ENCODE data around the gene KLF16. TPM values are rescaled to one million over a fixed set of nuclear protein-coding genes. Genes with fewer than 3 reads are reported as not detected.

Gene KLF16
- total RNA-seq, 1 donor from 2014 or later, result 13.2 TPM

- peaks cover 12% of the 10 kb centered on the region for H3K4me1 Mint-ChIP-seq (ENCODE audit: low read depth)
- peaks cover 1% of the 10 kb centered on the region for H3K36me3 Mint-ChIP-seq (ENCODE audit: insufficient read depth)
- no peaks in the 10 kb centered on the region for H3K9me3 Mint-ChIP-seq (ENCODE audit: low read depth)
- no peak overlapping the region for H3K4me3 Mint-ChIP-seq (ENCODE audit: low read depth)
- no peak for DNase-seq (ENCODE audit: low spot score, unreplicated experiment)
- H3K27me3 Mint-ChIP-seq, result no peaks in the 10 kb centered on the region
- TF ChIP-seq CTCF (IDR thresholded peaks at IDR 0.05; ENCODE audit: unreplicated experiment), result peak; percentile 14
- H3K27ac Mint-ChIP-seq, result no peak overlapping the region
Observed at GRCh38 chr19:1850809-1851653, 12.3 kb downstream of the KLF16 start.

GRCh38 chr19:1849886-1850398 is 13.4 kb downstream of the KLF16 start:
- Mint-ChIP-seq H3K27me3 (no peaks in the 10 kb centered on the region), H3K36me3 (ENCODE audit: insufficient read depth) (peaks cover 1% of the 10 kb centered on the region), H3K4me1 (ENCODE audit: low read depth) (peaks cover 12% of the 10 kb centered on the region), H3K9me3 (ENCODE audit: low read depth) (no peaks in the 10 kb centered on the region), H3K27ac (no peak overlapping the region), H3K4me3 (ENCODE audit: low read depth) (no peak overlapping the region)
- TF ChIP-seq CTCF (IDR thresholded peaks at IDR 0.05; ENCODE audit: unreplicated experiment), result no peak
- no peak for DNase-seq (ENCODE audit: low spot score, unreplicated experiment)

GRCh38 chr19:1849132-1849474 is 14.3 kb downstream of the KLF16 start:
- no peak for DNase-seq (ENCODE audit: low spot score, unreplicated experiment)
- H3K4me3 Mint-ChIP-seq (ENCODE audit: low read depth), result peak overlapping the region; percentile 65
- H3K9me3 Mint-ChIP-seq (ENCODE audit: low read depth), result no peaks in the 10 kb centered on the region
- TF ChIP-seq CTCF (IDR thresholded peaks at IDR 0.05; ENCODE audit: unreplicated experiment), result no peak
- H3K4me1 Mint-ChIP-seq (ENCODE audit: low read depth), result peaks cover 12% of the 10 kb centered on the region
- H3K27ac Mint-ChIP-seq, result peak overlapping the region; percentile 94
- H3K36me3 Mint-ChIP-seq (ENCODE audit: insufficient read depth), result peaks cover 1% of the 10 kb centered on the region
- H3K27me3 Mint-ChIP-seq, result no peaks in the 10 kb centered on the region

- Mint-ChIP-seq H3K27ac (peak within 1 kb of the TSS; percentile 98), H3K27me3 (no peaks in the 10 kb centered on the region), H3K4me3 (ENCODE audit: low read depth) (peak within 1 kb of the TSS; percentile 91), H3K4me1 (ENCODE audit: low read depth) (peaks cover 12% of the 10 kb centered on the region), H3K36me3 (ENCODE audit: insufficient read depth) (peaks cover 1% of the 10 kb centered on the region), H3K9me3 (ENCODE audit: low read depth) (no peaks in the 10 kb centered on the region)
- peak; percentile 93 for TF ChIP-seq CTCF (IDR thresholded peaks at IDR 0.05; ENCODE audit: unreplicated experiment)
- DNase-seq (ENCODE audit: low spot score, unreplicated experiment), result peak; percentile 97
Observed at GRCh38 chr19:1848399-1849131, 14.8 kb downstream of the KLF16 start, which contains the start of gene REXO1. Gene REXO1 (minus strand): TSS chr19:1848483. CDS start chr19:1848358, 125 bp downstream.

- H3K4me3 Mint-ChIP-seq (ENCODE audit: low read depth), result peak overlapping the region; percentile 91
- H3K27me3 Mint-ChIP-seq, result no peaks in the 10 kb centered on the region
- no peak for TF ChIP-seq CTCF (IDR thresholded peaks at IDR 0.05; ENCODE audit: unreplicated experiment)
- H3K4me1 Mint-ChIP-seq (ENCODE audit: low read depth), result peaks cover 12% of the 10 kb centered on the region
- no peaks in the 10 kb centered on the region for H3K9me3 Mint-ChIP-seq (ENCODE audit: low read depth)
- H3K36me3 Mint-ChIP-seq (ENCODE audit: insufficient read depth), result no peaks in the 10 kb centered on the region
- DNase-seq (ENCODE audit: low spot score, unreplicated experiment), result no peak
- peak overlapping the region; percentile 98 for H3K27ac Mint-ChIP-seq
Observed at GRCh38 chr19:1847684-1848398, 15.5 kb downstream of the KLF16 start.

All from progenitor cell of endocrine pancreas (in vitro differentiated cells).